CD4-positive, alpha-beta T cell (primary cell): Measurements from ENCODE around the gene ACTL10. TPM values are rescaled to one million over a fixed set of nuclear protein-coding genes. Genes with fewer than 3 reads are reported as not detected.

ENCODE experiments used
- ATAC-seq: fragments of 200-7000 bp; cut with Tn5 transposase; one replicate; pipeline ENCODE4 v1.10.0; 2022; ENCODE audit warnings: mild to moderate bottlenecking; ENCODE audit not compliant: poor library complexity
- CTCF ChIA-PET: fragments of 350-600 bp; sonication (Branson Sonifier 250); formaldehyde crosslinking; loops from one replicate; lab custom pipeline; 2021; ENCODE audit warnings: antibody characterized with exemption, inconsistent platforms; lab: Charles Lee
- POLR2A ChIA-PET: fragments of 350-600 bp; sonication (Branson Sonifier 250); formaldehyde crosslinking; loops from one replicate; lab custom pipeline; 2021; ENCODE audit warnings: antibody characterized with exemption, inconsistent platforms; lab: Charles Lee
- DNase-seq, 14 experiments: peaks; one replicate each; pipeline ENCODE4 v3.0.0-alpha.2; 2013 to 2020; ENCODE audit warnings: mixed read lengths in 2 of 14
- H3K27ac ChIP-seq, 2 donors: one replicate each; pipeline versions ENCODE4 v1.5.1 to v1.7.0; 2013; ENCODE audit warnings: low read length in 2 of 2, low read depth in 1 of 2, mild to moderate bottlenecking in 1 of 2
- H3K27me3 ChIP-seq, 2 experiments: 1 replicate in 1 of 2; 2 replicates in 1 of 2; pipeline versions ENCODE4 v1.6.1 to v1.7.0; 2013; ENCODE audit warnings: low read length in 2 of 2, control low read depth in 1 of 2, mild to moderate bottlenecking in 1 of 2, moderate library complexity in 1 of 2; ENCODE audit not compliant: insufficient read depth in 2 of 2, control insufficient read depth in 1 of 2
- H3K36me3 ChIP-seq: one replicate; pipeline ENCODE4 v1.6.1; 2013; ENCODE audit warnings: low read length, control low read depth; ENCODE audit not compliant: insufficient read depth
- H3K4me1 ChIP-seq: one replicate; pipeline ENCODE4 v1.6.1; 2013; ENCODE audit warnings: low read length, control low read depth; ENCODE audit not compliant: insufficient read depth
- H3K4me3 ChIP-seq: one replicate; pipeline ENCODE4 v1.5.1; 2013; ENCODE audit warnings: mild to moderate bottlenecking, low read length, moderate library complexity
- H3K9me3 ChIP-seq, 2 experiments: 1 replicate in 1 of 2; 2 replicates in 1 of 2; pipeline versions ENCODE4 v1.6.1 to v1.7.0; 2013; ENCODE audit warnings: low read length in 2 of 2, mild to moderate bottlenecking in 2 of 2, control low read depth in 1 of 2, moderate library complexity in 1 of 2; ENCODE audit not compliant: control insufficient read depth in 1 of 2, insufficient read depth in 1 of 2
- H3K27ac Mint-ChIP-seq: one replicate; pipeline ENCODE4 v1.8.0; 2020; ENCODE audit warnings: mixed read lengths
- H3K27me3 Mint-ChIP-seq: one replicate; pipeline ENCODE4 v1.8.0; 2021; ENCODE audit warnings: mixed read lengths
- H3K36me3 Mint-ChIP-seq: one replicate; pipeline ENCODE4 v1.8.0; 2021; ENCODE audit warnings: low read depth, mixed read lengths
- H3K4me1 Mint-ChIP-seq: one replicate; pipeline ENCODE4 v1.8.0; 2021; ENCODE audit warnings: low read depth, mixed read lengths
- H3K4me3 Mint-ChIP-seq: one replicate; pipeline ENCODE4 v1.8.0; 2020; ENCODE audit warnings: mild to moderate bottlenecking, mixed read lengths
- H3K9me3 Mint-ChIP-seq: one replicate; pipeline ENCODE4 v1.8.0; 2020; ENCODE audit warnings: mixed read lengths
- intact Hi-C, 2 experiments: fragments of 100-400 bp; cut with DNase I in 1 of 2; cut with micrococcal nuclease in 1 of 2; formaldehyde crosslinking; loops; one replicate each; pipeline versions ENCODE4 v1.15.1 to v1.9.0; 2023 to 2025; cut with DNase I, micrococcal nuclease
- total RNA-seq, 174 experiments: library from RNA in 2 of 174; stranded (reverse) in 2 of 174; gene quantifications; one replicate each; pipeline ENCODE4 v1.2.3 and lab custom pipeline; 2021 to 2026
- TF ChIP-seq, protein P1 (sequence below): fragments of 200-600 bp; IDR thresholded peaks from one replicate; pipeline ENCODE4 v1.8.0; 2022; ENCODE audit warnings: antibody characterized with exemption, mild to moderate bottlenecking

Gene ACTL10
- total RNA-seq, 2 experiments from 2014 or later: 0.28 to 0.55 TPM

DNA sequence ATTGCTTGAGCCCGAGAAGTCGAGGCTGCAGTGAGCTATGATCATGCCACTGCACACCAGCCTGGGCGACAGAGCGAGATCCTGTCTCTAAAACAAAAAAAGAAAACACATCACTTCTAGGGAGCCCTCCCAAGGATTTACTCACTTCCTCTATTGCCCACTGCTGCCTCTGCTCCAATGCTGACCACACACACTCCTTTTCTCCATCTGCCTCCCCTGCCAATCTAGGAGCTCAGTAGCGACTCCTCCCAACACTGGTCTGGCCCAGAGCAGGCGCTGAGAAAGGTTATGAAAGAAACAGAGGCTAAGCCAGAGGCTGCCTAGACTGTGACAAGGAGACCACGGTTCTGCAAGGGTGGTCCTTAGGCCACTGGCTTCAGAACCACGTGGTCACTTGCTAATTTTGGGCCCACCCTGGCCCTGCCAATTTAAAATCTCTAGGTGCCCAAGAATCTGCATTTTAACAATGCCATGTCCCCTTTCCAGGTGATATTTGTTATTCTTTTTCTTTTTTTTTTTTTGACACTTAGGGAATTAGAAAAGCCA is 20.7 kb downstream of the ACTL10 start:
- H3K9me3 Mint-ChIP-seq: no peaks in the 10 kb centered on the region
- ChIA-PET POLR2A (interaction anchor here (0.9 to 1.3 kb wide), 4 partner anchors 8 to 45 kb away, joined by 3 to 4 read pairs (median 4); partner anchors contain the start of gene PXMP4), CTCF (interaction anchor here (2.3 kb wide), 1 partner anchor 19 kb away, joined by 12 read pairs; no protein-coding TSS in a partner anchor)
- no peaks in the 10 kb centered on the region for H3K36me3 Mint-ChIP-seq
- ATAC-seq (no peak), DNase-seq (peak in 1 of 14 experiments; percentile 20)
- TF ChIP-seq, protein P1, sequence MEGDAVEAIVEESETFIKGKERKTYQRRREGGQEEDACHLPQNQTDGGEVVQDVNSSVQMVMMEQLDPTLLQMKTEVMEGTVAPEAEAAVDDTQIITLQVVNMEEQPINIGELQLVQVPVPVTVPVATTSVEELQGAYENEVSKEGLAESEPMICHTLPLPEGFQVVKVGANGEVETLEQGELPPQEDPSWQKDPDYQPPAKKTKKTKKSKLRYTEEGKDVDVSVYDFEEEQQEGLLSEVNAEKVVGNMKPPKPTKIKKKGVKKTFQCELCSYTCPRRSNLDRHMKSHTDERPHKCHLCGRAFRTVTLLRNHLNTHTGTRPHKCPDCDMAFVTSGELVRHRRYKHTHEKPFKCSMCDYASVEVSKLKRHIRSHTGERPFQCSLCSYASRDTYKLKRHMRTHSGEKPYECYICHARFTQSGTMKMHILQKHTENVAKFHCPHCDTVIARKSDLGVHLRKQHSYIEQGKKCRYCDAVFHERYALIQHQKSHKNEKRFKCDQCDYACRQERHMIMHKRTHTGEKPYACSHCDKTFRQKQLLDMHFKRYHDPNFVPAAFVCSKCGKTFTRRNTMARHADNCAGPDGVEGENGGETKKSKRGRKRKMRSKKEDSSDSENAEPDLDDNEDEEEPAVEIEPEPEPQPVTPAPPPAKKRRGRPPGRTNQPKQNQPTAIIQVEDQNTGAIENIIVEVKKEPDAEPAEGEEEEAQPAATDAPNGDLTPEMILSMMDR: no peak
- Histone ChIP-seq H3K9me3 (no peaks in the 10 kb centered on the region), H3K27ac (no peak overlapping the region), H3K36me3 (no peaks in the 10 kb centered on the region), H3K4me1 (peaks cover 47% of the 10 kb centered on the region), H3K4me3 (no peak overlapping the region), H3K27me3 (no peaks in the 10 kb centered on the region)
- intact Hi-C loops: loop anchor here in 1 of 2 experiments (2.0 to 10.0 kb wide), 3 partner anchors 33 to 425 kb away; partner anchors contain the start of genes EIF2S2, PXMP4 and RALY
- H3K27me3 Mint-ChIP-seq: no peaks in the 10 kb centered on the region
- peak overlapping the region; percentile 89 for H3K4me3 Mint-ChIP-seq
- peaks cover 42% of the 10 kb centered on the region for H3K4me1 Mint-ChIP-seq
- H3K27ac Mint-ChIP-seq: peak overlapping the region; percentile 37

DNA sequence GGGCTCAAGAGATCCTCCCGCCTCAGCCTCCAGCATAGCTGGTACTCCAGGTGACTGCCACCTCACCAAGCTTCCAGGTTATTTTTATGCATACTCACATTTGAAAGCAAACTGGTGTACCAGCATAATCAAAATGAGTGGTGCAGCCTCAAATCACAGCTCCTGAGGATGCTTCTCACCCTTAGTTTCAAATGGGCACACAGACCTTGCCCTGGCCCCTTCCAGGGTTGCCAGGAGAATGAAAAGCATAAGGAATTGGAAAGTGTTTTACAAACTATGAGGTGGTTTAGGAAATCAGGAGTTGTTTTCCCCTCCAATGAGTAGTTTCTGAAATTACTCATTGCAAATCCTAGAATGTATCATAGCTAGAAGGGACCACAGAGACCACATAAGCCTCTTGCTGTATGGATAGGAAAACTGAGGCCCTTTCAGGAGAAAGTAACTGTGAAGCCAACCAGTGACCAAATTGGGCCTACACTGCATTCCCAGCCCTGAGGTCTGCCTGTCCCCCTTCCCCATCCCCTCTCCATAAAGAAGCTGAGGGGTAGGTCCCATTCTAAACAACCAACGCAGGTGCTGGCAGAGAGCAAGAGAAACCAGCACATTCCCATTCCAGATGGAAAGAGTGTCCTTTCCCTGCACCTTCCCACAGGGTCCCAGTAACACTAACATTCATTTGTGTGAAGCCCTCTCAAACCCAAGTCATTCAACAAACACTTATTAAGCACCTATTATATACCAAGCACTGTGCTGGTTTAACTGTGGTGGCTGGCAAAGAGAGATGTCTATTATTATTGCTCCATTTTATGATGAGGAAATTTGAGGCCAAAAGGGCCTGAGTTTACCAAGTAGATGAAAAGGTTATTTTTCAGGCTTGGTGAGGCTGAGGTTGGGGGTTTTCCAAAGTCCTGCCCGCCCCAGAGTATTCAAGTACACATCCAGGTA is 21.5 kb downstream of the ACTL10 start:
- peaks cover 42% of the 10 kb centered on the region for H3K4me1 Mint-ChIP-seq
- H3K4me3 Mint-ChIP-seq: no peak overlapping the region
- H3K36me3 Mint-ChIP-seq: no peaks in the 10 kb centered on the region
- TF ChIP-seq, protein P1: no peak
- Histone ChIP-seq H3K36me3 (no peaks in the 10 kb centered on the region), H3K4me1 (peaks cover 47% of the 10 kb centered on the region), H3K9me3 (no peaks in the 10 kb centered on the region), H3K27me3 (no peaks in the 10 kb centered on the region), H3K4me3 (no peak overlapping the region), H3K27ac (no peak overlapping the region)
- H3K27ac Mint-ChIP-seq: peak overlapping the region; percentile 37
- ChIA-PET POLR2A (interaction anchor here (1.0 to 2.5 kb wide), 5 partner anchors 9 to 32 kb away, joined by 3 to 19 read pairs (median 4); partner anchors contain the start of gene PXMP4), CTCF (interaction anchor here (2.3 kb wide), 1 partner anchor 20 kb away, joined by 12 read pairs; no protein-coding TSS in a partner anchor)
- intact Hi-C loops: loop anchor here in 1 of 2 experiments (2.0 to 10.0 kb wide), 3 partner anchors 33 to 424 kb away; partner anchors contain the start of genes EIF2S2, PXMP4 and RALY
- DNase-seq: peak in 1 of 14 experiments; percentile 28
- no peak for ATAC-seq
- no peaks in the 10 kb centered on the region for H3K9me3 Mint-ChIP-seq
- no peaks in the 10 kb centered on the region for H3K27me3 Mint-ChIP-seq

DNA sequence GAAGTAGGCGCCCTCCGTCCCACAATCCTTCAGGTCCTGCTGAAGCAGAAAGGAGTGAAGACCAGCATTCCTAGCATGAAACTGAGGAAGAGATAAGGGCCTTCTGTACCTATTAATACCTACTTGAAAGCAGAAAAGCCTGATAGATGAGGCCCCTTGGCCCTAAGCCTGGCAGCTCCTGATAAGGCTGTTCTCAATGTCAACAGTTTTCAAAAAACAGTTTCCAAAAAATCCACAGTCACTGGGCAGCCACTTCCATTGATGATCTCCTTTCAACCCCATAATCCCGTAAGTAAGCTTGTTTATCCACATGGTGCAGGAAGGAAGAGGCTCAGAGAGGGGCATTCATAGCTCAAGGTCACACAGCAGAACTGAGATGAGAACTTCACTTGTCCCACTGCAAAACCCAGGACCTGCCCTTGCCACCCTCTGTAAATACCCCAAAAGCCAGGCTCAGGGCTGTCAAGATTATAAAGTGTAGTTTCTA is 22.2 kb downstream of the ACTL10 start:
- CTCF ChIA-PET: no interaction called here

More for the DNA sequence above, 22.2 kb downstream of the ACTL10 start:
- TF ChIP-seq, protein P1: no peak
- Histone ChIP-seq H3K9me3 (no peaks in the 10 kb centered on the region), H3K27me3 (no peaks in the 10 kb centered on the region), H3K4me1 (peaks cover 47% of the 10 kb centered on the region), H3K4me3 (no peak overlapping the region), H3K27ac (no peak overlapping the region), H3K36me3 (no peaks in the 10 kb centered on the region)
- Mint-ChIP-seq H3K36me3 (no peaks in the 10 kb centered on the region), H3K27ac (peak overlapping the region; percentile 37), H3K27me3 (no peaks in the 10 kb centered on the region), H3K9me3 (no peaks in the 10 kb centered on the region), H3K4me3 (no peak overlapping the region), H3K4me1 (peaks cover 42% of the 10 kb centered on the region)
- ATAC-seq: no peak
- POLR2A ChIA-PET: interaction anchor here (1.1 to 2.5 kb wide), 3 partner anchors 10 to 32 kb away, joined by 3 to 19 read pairs (median 7); partner anchors contain the start of gene PXMP4
- DNase-seq: no peak
- intact Hi-C loops: loop anchor here in 1 of 2 experiments (5.0 to 10.0 kb wide), 2 partner anchors 306 to 423 kb away; partner anchors contain the start of genes EIF2S2 and RALY
